Urothelium cell line (cell line): Measurements from ENCODE around the gene SLC27A2.

Experiments
- DNase-seq: peaks from one replicate; pipeline ENCODE4 v3.0.0; 2011; ENCODE audit warnings: low spot score, mixed read lengths
- FAIRE-seq: peaks from 2 replicates; lab custom pipeline; 2011; peaks lifted over from hg19 to GRCh38; lab: Jason Lieb, UNC

Gene SLC27A2

DNA sequence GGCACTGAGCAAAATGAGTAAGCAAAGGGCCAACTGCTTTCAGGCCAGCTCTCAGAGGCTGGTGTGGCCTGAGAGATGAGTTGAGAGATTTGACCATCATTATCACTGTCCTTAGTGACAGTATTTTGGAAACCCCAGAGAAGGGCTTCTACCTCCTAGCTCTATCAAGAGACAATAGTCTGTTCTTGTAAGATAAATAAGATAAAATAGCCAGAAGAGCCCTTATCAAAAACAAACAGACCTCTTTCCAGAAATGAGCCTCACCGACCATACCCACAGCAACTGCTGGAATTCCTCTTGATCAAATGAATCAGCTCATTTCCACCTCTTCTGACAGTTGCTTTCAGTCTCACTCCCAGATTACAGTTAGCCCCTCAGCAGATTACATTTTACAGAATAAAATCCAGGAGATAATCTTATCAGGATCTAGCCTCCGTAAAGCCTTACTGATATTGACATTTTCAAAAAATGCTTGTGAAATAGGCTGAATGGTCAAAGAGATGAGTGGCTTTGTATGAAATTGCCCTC, 79.0 kb downstream of the SLC27A2 start:
- DNase-seq (no peak), FAIRE-seq (no peak)

DNA sequence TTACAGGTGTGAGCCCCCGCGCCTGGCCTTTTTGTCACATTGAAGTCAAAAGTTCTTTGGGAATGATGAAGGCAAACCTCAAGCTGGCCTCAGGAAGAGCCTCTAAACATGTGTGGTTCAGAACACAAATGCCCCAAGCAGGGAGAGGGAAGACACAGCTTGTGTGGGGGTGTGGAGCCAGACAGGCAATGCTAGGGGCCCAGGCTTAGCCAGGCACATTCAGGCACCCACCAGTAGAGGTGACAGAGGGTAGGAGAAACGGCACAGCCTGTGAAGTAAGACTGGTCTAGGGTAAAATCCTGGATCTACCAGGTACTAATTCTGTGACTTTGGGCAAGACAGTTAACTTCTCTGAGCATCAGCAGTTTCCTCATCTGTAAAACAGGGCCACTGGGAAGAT, 80.0 kb downstream of the SLC27A2 start:
- FAIRE-seq (no peak), DNase-seq (no peak)

DNA sequence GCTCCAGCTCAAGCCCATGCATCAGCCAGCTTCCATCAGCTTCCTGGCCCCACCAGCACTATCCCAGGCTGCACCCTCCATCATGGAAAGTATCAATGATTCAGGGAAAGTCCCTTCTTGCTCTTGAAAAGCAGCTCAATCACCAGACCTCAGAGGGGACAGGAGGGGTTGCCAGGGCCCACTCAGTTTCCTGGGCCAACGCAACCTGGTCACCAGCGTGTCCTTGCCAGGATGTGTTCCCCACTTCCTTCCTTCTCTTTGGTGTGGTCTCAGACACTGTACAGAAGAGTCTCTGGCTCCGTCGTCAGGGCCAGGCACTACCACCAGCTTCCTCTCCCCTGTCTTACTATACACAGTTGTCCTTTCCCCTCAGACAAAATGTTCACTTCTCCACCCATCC, 80.5 kb downstream of the SLC27A2 start:
- DNase-seq (no peak), FAIRE-seq (no peak)

DNA sequence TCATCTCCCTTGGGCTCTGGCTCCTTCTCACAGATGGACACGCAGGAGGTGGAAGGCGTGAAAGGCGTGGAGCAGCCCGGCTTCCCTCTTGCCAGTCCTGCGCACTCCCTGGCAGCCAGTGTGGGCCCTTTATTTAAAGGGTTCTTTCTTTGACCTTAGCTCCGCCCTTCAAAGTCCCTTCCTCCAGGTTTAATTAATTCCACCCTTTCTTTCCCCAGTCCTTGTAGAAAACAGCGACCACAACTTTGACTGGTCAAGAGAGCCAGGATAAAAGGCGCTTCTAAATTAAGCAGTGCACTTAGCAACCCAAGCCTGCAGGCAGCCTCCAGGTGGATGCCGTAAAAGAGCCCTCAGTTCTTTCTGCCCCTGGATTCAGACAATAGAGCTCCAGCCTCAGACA, 83.6 kb downstream of the SLC27A2 start, which contains the start of gene HDC:
TSS of gene HDC (minus strand) at position 107 of the 400 bp plus-strand sequence. CDS start at position 4, 103 bp downstream.
- DNase-seq, result no peak
- FAIRE-seq, result no peak

DNA sequence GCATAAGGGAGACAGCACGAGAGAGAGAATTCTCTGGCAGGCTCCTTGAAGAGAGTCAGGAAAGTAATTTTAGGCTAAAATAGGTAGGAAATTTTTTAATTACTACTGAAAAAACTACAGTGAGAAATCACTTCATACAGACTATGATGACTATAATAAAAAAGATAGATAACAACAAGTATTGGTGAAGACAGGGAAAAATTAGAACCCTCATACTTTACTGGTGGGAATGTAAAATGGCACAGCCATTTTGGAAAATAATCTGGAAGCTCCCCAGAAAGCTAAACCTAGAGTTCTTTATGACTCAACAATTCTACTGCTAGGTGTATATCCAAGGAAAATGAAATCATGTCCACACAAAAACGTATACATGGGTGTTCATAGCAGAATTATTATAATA, 85.6 kb downstream of the SLC27A2 start:
- FAIRE-seq (no peak), DNase-seq (no peak)

DNA sequence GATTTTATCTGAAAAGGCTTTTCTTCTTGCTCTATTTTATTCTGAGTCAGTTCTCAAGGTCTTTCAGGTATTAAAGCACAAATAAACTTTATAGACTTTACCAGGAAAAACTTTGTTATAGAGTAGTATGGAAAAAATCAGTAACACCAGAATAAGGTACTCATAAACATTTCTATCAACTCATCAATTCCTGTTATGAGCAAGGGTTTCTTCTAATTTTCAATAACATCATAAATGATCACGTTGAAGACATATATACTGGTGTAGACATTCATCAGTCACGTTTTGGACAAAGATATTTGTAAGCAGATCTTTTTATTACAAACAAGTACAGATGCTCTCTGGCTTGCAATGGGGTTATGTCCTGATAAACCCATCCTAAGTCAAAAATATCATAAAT, 93.1 kb downstream of the SLC27A2 start:
- FAIRE-seq, result no peak
- no peak for DNase-seq

DNA sequence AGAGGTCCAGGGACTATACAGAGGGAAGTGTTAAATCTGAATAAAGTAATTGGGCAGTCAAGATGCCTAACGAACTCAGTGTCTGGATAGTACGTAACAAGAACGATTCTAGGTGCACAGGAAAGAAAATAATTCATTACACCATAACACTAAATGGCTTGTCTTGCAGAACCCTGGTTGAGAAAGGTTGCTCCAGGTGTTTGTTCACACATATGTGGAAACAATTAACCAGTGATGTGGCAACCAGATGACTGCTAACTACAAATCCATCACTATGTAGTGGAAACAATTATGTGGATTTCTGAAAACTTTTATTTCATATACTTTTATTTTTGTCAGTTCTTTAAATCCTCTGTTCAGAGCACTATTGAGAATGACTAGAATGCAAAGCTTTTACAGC, 93.9 kb downstream of the SLC27A2 start:
- DNase-seq, result no peak

DNA sequence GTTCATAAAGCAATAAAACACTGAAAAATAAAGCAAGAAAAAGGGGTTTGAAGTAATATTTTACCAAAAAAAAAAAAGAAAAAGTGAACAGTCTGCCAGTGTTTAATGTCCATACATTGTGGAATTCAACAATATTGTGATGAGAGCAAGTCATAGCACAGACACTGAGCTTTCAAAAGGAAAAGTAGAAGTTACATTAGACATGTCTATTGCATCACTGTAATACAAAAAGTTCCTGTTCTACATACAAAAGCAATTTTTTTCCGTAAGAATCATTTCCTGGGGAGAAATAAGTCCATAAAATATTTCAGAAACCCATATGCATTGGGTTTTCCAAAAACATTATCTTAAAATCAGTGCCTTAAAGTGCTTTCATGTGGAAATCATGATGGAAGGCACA, 95.4 kb downstream of the SLC27A2 start:
- FAIRE-seq (no peak), DNase-seq (no peak)

More for the DNA sequence above, 93.9 kb downstream of the SLC27A2 start:
- FAIRE-seq, result no peak

DNA sequence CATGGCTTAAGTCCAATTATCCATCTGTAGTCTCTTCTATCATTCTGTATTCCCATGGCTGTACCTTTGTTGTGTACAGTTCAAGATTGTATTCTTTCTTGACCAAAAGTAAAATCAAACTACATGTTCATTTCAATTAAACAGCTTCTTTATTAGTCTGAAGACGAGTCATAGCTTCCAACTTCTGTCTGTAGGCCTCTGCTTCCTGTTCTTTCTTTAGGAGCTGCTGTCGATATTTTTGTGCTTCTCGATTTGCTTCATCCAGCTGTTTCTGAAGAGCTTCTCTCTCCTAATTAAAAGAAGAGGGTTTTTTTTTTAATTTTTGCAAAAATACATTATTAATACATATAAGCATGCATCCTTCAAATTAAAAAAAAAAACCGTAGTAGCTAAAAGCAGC, 96.5 kb downstream of the SLC27A2 start:
- FAIRE-seq (no peak), DNase-seq (no peak)

DNA sequence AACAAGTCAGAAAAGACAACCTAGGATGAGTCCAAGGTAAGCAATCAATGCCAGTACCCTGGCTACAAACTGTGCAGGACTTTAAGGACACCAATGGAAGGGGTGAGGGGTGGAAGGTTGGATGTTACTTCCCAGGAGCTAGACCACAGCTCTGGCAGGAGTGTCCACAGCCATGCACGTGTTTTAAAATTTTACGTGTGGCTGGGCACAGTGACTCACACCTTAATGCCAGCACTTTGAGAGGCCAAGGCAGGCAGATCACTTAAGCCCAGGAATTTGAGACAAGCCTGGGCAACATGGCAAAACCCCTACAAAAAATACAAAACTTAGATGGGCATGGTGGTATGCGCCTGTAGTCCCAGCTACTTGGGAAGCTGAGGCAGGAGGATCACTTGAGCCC, 98.3 kb downstream of the SLC27A2 start:
- DNase-seq, result no peak
- no peak for FAIRE-seq

DNA sequence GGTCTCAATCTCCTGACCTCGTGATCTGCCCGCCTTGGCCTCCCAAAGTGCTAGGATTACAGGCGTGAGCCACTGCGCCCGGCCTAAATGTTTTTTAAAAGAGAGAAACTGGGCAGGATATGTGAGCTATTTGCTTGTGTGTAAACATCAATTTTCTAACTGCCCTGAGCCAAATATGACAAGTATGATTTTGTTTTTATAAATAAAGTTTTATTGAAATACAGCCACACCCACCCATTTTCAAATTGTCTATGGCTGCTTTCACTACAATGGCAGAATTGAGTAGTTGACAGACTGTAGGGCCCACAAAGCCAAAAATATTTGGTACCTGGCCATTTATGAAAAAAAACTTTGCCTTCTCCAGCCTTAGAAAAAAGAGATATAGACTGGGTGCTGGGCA, 99.4 kb downstream of the SLC27A2 start:
- no peak for DNase-seq
- no peak for FAIRE-seq
